CD4-positive, alpha-beta T cell treated with Interleukin-6 at 100 ng/mL for 8 hours (primary cell): Measurements from ENCODE around the gene RGS7.
"Not testable (repeated sequence)": the region's sequence is repeated elsewhere in the genome, so short reads cannot be mapped to it uniquely, and the experiment has no call there.

Experiments
- DNase-seq: peaks from one replicate; pipeline ENCODE4 v3.0.0-alpha.2; 2020; ENCODE audit warnings: mixed read lengths, low spot score

RGS7 gene

GRCh38 chr1:240772131-240772530, 584.9 kb downstream of the RGS7 start:
- DNase-seq = no peak

DNA sequence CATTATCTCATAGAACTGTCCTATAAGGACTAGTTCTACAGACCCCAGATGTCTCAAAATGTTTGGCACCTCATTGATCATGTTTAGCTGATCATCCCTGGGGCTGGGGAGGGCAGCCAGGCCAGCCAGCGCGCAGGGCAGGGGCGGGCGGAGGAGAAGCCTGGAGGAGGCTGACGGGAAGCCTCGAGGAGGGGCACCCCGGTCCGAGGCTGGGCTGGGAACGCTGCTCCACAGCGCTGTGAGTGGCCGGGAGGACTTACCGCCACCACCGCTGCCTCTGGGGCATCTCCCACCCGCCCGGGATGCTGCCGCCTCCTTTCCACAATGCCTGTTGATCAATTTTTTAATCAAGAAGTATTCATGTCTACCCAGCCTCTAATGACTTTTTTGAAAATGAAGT, 585.6 kb downstream of the RGS7 start:
- no peak for DNase-seq

DNA sequence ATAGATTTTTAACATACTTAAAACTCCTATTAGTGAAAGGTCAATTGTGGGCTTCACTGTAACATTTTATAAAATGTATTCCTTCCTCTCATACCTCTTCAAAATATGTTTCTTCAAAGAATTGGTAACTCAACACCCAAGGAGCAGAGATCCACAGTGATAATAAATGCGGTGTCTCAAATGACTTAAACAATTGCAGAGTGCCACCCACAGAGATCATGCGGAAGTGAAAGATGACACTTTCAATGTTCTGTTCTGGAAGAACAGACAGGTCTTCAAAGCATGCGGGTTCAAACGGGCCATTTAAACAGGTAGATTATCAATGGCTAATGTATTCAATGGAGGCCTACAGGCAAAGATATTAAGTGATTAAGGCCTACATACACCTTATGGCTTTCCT, 588.0 kb downstream of the RGS7 start:
- no peak for DNase-seq

GRCh38 chr1:240766831-240767230, 590.2 kb downstream of the RGS7 start:
- DNase-seq = no peak

GRCh38 chr1:240765732-240766363, 591.2 kb downstream of the RGS7 start:
- DNase-seq = no peak

GRCh38 chr1:240763771-240764170, 593.2 kb downstream of the RGS7 start:
- no peak for DNase-seq

DNA sequence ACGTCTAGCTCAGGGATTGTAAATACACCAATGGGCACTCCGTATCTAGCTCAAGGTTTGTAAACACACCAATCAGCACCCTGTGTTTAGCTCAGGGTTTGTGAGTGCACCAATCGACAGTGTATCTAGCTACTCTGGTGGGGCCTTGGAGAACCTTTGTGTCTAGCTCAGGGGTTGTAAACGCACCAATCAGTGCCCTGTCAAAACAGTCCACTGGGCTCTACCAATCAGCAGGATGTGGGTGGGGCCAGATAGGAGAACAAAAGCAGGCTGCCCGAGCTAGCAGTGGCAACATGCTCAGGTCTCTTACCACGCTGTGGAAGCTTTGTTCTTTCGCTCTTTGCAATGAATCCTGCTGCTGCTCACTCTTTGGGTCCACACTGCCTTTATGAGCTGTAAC, 593.9 kb downstream of the RGS7 start:
- not testable (repeated sequence) for DNase-seq

GRCh38 chr1:240762471-240762987, 594.5 kb downstream of the RGS7 start:
- DNase-seq = not testable (repeated sequence)

GRCh38 chr1:240758777-240759176, 598.2 kb downstream of the RGS7 start:
- not testable (repeated sequence) for DNase-seq

DNA sequence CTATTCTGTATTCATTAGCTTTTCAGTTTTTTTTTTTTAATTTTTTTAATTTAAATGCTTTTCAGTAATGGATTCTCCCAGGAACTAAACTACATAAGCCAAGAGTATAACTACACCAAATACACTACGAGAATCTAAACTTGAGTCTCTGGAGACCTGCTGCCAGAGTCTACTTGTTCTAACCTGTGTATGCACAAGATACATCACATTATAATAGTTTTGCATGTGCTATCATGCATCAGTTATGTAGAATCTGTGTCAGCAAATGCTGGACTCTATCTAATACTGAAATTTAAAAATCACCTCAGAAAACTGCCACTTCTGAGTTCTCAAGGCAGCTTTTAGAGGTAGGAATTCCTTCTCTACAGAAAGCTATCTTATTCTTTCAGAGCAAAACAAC, 598.7 kb downstream of the RGS7 start:
- no peak for DNase-seq

GRCh38 chr1:240747907-240748306, 609.1 kb downstream of the RGS7 start:
- no peak for DNase-seq

DNA sequence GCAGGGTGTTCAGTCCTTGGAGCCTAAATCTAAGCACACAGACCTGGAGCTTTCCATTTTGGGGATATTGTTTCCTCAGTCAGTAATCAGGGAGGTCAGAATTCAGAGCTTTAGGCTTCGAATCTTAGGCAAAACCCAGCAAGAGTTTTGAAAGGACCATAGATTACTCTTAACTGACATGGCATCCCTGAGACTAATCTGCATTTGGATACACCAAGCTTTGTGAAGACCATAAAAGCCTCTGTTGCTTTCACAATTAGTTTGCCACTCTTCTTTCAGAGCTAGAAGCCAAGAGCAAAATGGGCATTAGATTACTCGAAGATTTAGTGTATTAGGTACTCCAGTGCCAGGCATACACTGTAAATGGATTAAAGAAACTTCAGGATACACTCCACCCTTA, 613.3 kb downstream of the RGS7 start:
- no peak for DNase-seq

DNA sequence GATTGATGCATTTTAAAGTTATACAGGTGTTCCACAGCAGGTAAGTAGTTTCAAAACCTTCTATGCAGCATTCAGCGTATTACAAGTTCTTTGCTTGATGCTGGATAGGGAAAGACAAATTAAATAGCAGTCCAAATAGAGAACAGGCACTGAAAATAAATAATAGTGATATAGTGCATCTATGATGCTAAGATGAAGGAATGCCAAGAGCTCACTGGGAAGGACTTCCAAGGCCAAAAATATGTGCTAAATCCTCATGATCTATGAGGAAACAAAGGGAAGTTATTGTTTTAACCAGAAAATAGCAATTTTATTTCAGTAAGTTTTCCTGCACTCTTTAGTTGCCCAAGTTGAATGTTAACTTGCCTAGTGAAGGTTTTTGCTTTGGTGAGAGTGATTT, 617.3 kb downstream of the RGS7 start:
- DNase-seq = no peak

GRCh38 chr1:240739139-240739538, 617.9 kb downstream of the RGS7 start:
- no peak for DNase-seq

GRCh38 chr1:240737766-240738265, 619.2 kb downstream of the RGS7 start:
- DNase-seq = no peak

- no peak for DNase-seq
These were observed 619.7 kb downstream of the RGS7 start for GRCh38 chr1:240737298-240737697.

DNA sequence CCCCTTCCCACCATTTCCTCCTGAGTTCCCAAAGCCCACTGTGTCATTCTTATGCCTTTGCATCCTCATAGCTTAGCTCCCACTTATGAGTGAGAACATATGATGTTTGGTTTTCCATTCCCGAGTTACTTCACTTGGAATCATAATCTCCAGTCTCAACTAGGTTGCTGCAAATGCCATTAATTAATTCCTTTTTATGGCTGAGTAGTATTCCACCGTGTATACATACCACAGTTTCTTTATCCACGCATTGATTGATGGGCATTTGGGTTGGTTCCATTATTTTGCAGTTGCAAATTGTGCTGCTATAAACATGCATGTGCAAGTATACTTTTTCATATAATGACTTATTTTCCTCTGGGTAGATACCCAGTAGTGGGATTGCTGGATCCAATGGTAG, 622.3 kb downstream of the RGS7 start:
- DNase-seq = not testable (repeated sequence)

DNA sequence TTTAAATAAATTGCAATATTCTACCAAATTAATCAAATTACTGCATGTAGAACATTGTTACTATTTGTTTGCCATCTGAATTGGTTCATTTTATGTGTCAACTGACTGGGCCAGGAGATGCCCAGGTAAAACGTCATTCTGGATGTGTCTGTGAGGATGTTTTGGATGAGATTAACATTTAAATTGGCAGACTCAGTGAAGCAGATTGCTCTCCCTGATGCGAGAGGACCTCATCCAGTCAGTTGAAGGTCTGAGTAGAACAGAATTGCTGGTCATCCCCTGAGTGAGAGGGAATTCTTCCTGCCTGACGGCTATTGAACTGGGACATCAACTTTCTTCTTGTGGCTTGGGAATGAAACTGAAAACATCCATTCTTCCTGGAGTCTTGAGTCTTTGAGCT, 623.0 kb downstream of the RGS7 start:
- DNase-seq = no peak

GRCh38 chr1:240732390-240732789, 624.6 kb downstream of the RGS7 start:
- no peak for DNase-seq
